HK-2 (cell line): Measurements from ENCODE around the gene SI.
"Not testable (repeated sequence)": the region's sequence is repeated elsewhere in the genome, so short reads cannot be mapped to it uniquely, and the experiment has no call there.

Experiments
- DNase-seq: peaks from one replicate; pipeline ENCODE4 v3.0.0-alpha.2; 2018; ENCODE audit not compliant: unreplicated experiment

SI gene

GRCh38 chr3:165078293-165078692, at the start of gene SI:
Gene SI (minus strand): TSS chr3:165078496. CDS start chr3:165076012, 2,484 bp downstream.
- no peak for DNase-seq

- no peak for DNase-seq
Measured at GRCh38 chr3:165125836-165126235, 47.5 kb upstream of the SI start.

- DNase-seq, result no peak
Measured at GRCh38 chr3:165111401-165111800, 33.1 kb upstream of the SI start.

- no peak for DNase-seq
Measured at GRCh38 chr3:165103616-165104015, 25.3 kb upstream of the SI start.

- no peak for DNase-seq
Measured at GRCh38 chr3:165082650-165083049, 4.4 kb upstream of the SI start.

GRCh38 chr3:165081183-165081582, 2.9 kb upstream of the SI start:
- no peak for DNase-seq

GRCh38 chr3:165075695-165076094, 2.6 kb downstream of the SI start:
- no peak for DNase-seq

- no peak for DNase-seq
Measured at GRCh38 chr3:165070682-165071081, 7.6 kb downstream of the SI start.

- DNase-seq, result no peak
Measured at GRCh38 chr3:165056510-165056909, 21.8 kb downstream of the SI start.

- DNase-seq, result no peak
Measured at GRCh38 chr3:165040186-165040585, 38.1 kb downstream of the SI start.

- DNase-seq, result no peak
Measured at GRCh38 chr3:165011557-165011956, 66.7 kb downstream of the SI start.

GRCh38 chr3:164984947-164985346, 93.3 kb downstream of the SI start:
- DNase-seq, result no peak

- no peak for DNase-seq
Measured at GRCh38 chr3:164962610-164963009, 115.7 kb downstream of the SI start.

GRCh38 chr3:164952966-164953365, 125.3 kb downstream of the SI start:
- DNase-seq, result no peak

GRCh38 chr3:164951403-164951802, 126.9 kb downstream of the SI start:
- DNase-seq, result not testable (repeated sequence)

GRCh38 chr3:164940745-164941144, 137.6 kb downstream of the SI start:
- no peak for DNase-seq

- no peak for DNase-seq
Measured at GRCh38 chr3:164929642-164930041, 148.7 kb downstream of the SI start.
